Measurements from ENCODE around the gene ZCCHC14.

Gene ZCCHC14

GRCh38 chr16:87434146-87434667, 58.6 kb downstream of the ZCCHC14 start:
- no peak for DNase-seq (ENCODE audit: low read depth)
- no peak for TF ChIP-seq CTCF (conservative IDR thresholded peaks at IDR 0.05; ENCODE audit: control insufficient read depth, insufficient read depth, low read depth, low read length)
- H3K4me3 ChIP-seq (ENCODE audit: control insufficient read depth, low read depth, low read length), result no peak overlapping the region

- no peak for DNase-seq (ENCODE audit: low read depth)
- H3K4me3 ChIP-seq (ENCODE audit: control insufficient read depth, low read depth, low read length), result no peak overlapping the region
- no peak for TF ChIP-seq CTCF (conservative IDR thresholded peaks at IDR 0.05; ENCODE audit: control insufficient read depth, insufficient read depth, low read depth, low read length)
Measured at GRCh38 chr16:87432330-87432915, 60.4 kb downstream of the ZCCHC14 start.

GRCh38 chr16:87431926-87432325, 60.9 kb downstream of the ZCCHC14 start:
- DNase-seq (ENCODE audit: low read depth), result peak; percentile 94
- TF ChIP-seq CTCF (conservative IDR thresholded peaks at IDR 0.05; ENCODE audit: control insufficient read depth, insufficient read depth, low read depth, low read length), result no peak
- no peak overlapping the region for H3K4me3 ChIP-seq (ENCODE audit: control insufficient read depth, low read depth, low read length)

- H3K4me3 ChIP-seq (ENCODE audit: control insufficient read depth, low read depth, low read length), result no peak overlapping the region
- no peak for TF ChIP-seq CTCF (conservative IDR thresholded peaks at IDR 0.05; ENCODE audit: control insufficient read depth, insufficient read depth, low read depth, low read length)
- no peak for DNase-seq (ENCODE audit: low read depth)
Measured at GRCh38 chr16:87426423-87427215, 66.2 kb downstream of the ZCCHC14 start.

GRCh38 chr16:87425941-87426340, 66.9 kb downstream of the ZCCHC14 start:
- no peak overlapping the region for H3K4me3 ChIP-seq (ENCODE audit: control insufficient read depth, low read depth, low read length)
- no peak for DNase-seq (ENCODE audit: low read depth)
- no peak for TF ChIP-seq CTCF (conservative IDR thresholded peaks at IDR 0.05; ENCODE audit: control insufficient read depth, insufficient read depth, low read depth, low read length)

GRCh38 chr16:87424266-87424665, 68.6 kb downstream of the ZCCHC14 start:
- no peak for DNase-seq (ENCODE audit: low read depth)
- H3K4me3 ChIP-seq (ENCODE audit: control insufficient read depth, low read depth, low read length), result no peak overlapping the region
- TF ChIP-seq CTCF (conservative IDR thresholded peaks at IDR 0.05; ENCODE audit: control insufficient read depth, insufficient read depth, low read depth, low read length), result no peak

Measured in fibroblast of mammary gland (primary cell).